Neural crest cell (in vitro differentiated cells): ENCODE results near the gene TPPP2. TPM values are rescaled to one million over a fixed set of nuclear protein-coding genes. Genes with fewer than 3 reads are reported as not detected.

Experiments used
- DNase-seq: peaks from one replicate; pipeline ENCODE4 v3.0.0; 2021; ENCODE audit warnings: low read depth, mixed read lengths, low spot score
- H3K27ac Mint-ChIP-seq: one replicate; pipeline ENCODE4 v1.8.0; 2021; ENCODE audit warnings: mild to moderate bottlenecking, mixed read lengths; ENCODE audit not compliant: unreplicated experiment
- H3K27me3 Mint-ChIP-seq: 2 replicates; pipeline ENCODE4 v1.8.0; 2021; ENCODE audit warnings: low read depth, mild to moderate bottlenecking, mixed read lengths
- H3K36me3 Mint-ChIP-seq: 2 replicates; pipeline ENCODE4 v1.8.0; 2021; ENCODE audit warnings: low read depth, mild to moderate bottlenecking, mixed read lengths
- H3K4me1 Mint-ChIP-seq: 2 replicates; pipeline ENCODE4 v1.8.0; 2021; ENCODE audit warnings: mixed read lengths
- H3K4me3 Mint-ChIP-seq: one replicate; pipeline ENCODE4 v1.8.0; 2021; ENCODE audit warnings: mild to moderate bottlenecking, mixed read lengths
- H3K9me3 Mint-ChIP-seq: 2 replicates; pipeline ENCODE4 v1.8.0; 2021; ENCODE audit warnings: mixed read lengths
- CTCF ChIP-seq: fragments of 200-600 bp; sonication (generic); conservative IDR thresholded peaks from 2 replicates; pipeline ENCODE4 v1.5.0; 2021; ENCODE audit warnings: antibody characterized with exemption, mild to moderate bottlenecking
- total RNA-seq: library from RNA; stranded (reverse); gene quantifications from 2 replicates; pipeline ENCODE4 v1.2.1, GENCODE V29; 2021

Gene TPPP2
- total RNA-seq, 1 donor from 2014 or later: not detected

- Mint-ChIP-seq H3K9me3 (no peaks in the 10 kb centered on the region), H3K36me3 (no peaks in the 10 kb centered on the region), H3K27ac (no peak overlapping the region), H3K27me3 (no peaks in the 10 kb centered on the region), H3K4me1 (no peaks in the 10 kb centered on the region), H3K4me3 (no peak overlapping the region)
- no peak for TF ChIP-seq CTCF
- no peak for DNase-seq
Observed at GRCh38 chr14:21053184-21054122, 23.4 kb downstream of the TPPP2 start.

GRCh38 chr14:21054123-21054767, 24.2 kb downstream of the TPPP2 start:
- no peaks in the 10 kb centered on the region for H3K36me3 Mint-ChIP-seq
- H3K27me3 Mint-ChIP-seq: no peaks in the 10 kb centered on the region
- no peaks in the 10 kb centered on the region for H3K9me3 Mint-ChIP-seq
- no peak overlapping the region for H3K27ac Mint-ChIP-seq
- no peaks in the 10 kb centered on the region for H3K4me1 Mint-ChIP-seq
- TF ChIP-seq CTCF: no peak
- DNase-seq: no peak
- H3K4me3 Mint-ChIP-seq: no peak overlapping the region

- H3K9me3 Mint-ChIP-seq: no peaks in the 10 kb centered on the region
- H3K36me3 Mint-ChIP-seq: no peaks in the 10 kb centered on the region
- no peak for TF ChIP-seq CTCF
- no peak for DNase-seq
- H3K4me1 Mint-ChIP-seq: no peaks in the 10 kb centered on the region
- no peaks in the 10 kb centered on the region for H3K27me3 Mint-ChIP-seq
- no peak overlapping the region for H3K4me3 Mint-ChIP-seq
- no peak overlapping the region for H3K27ac Mint-ChIP-seq
Observed at GRCh38 chr14:21054768-21055145, 24.7 kb downstream of the TPPP2 start.

GRCh38 chr14:21055432-21056117, 25.6 kb downstream of the TPPP2 start:
- no peak for DNase-seq
- Mint-ChIP-seq H3K27me3 (no peaks in the 10 kb centered on the region), H3K4me1 (no peaks in the 10 kb centered on the region), H3K27ac (no peak overlapping the region), H3K36me3 (no peaks in the 10 kb centered on the region), H3K4me3 (no peak overlapping the region), H3K9me3 (no peaks in the 10 kb centered on the region)
- no peak for TF ChIP-seq CTCF

- H3K27ac Mint-ChIP-seq: no peak overlapping the region
- H3K9me3 Mint-ChIP-seq: no peaks in the 10 kb centered on the region
- DNase-seq: no peak
- no peak for TF ChIP-seq CTCF
- no peak overlapping the region for H3K4me3 Mint-ChIP-seq
- no peaks in the 10 kb centered on the region for H3K4me1 Mint-ChIP-seq
- no peaks in the 10 kb centered on the region for H3K27me3 Mint-ChIP-seq
- H3K36me3 Mint-ChIP-seq: no peaks in the 10 kb centered on the region
Observed at GRCh38 chr14:21056520-21057163, 26.6 kb downstream of the TPPP2 start.
